SHP77 (cell line): ENCODE data around the gene SLC10A4.

Experiments
- DNase-seq, 2 experiments: peaks; one replicate each; lab custom pipeline; 2025; lab: John Stamatoyannopoulos, UW

The SLC10A4 gene

DNA sequence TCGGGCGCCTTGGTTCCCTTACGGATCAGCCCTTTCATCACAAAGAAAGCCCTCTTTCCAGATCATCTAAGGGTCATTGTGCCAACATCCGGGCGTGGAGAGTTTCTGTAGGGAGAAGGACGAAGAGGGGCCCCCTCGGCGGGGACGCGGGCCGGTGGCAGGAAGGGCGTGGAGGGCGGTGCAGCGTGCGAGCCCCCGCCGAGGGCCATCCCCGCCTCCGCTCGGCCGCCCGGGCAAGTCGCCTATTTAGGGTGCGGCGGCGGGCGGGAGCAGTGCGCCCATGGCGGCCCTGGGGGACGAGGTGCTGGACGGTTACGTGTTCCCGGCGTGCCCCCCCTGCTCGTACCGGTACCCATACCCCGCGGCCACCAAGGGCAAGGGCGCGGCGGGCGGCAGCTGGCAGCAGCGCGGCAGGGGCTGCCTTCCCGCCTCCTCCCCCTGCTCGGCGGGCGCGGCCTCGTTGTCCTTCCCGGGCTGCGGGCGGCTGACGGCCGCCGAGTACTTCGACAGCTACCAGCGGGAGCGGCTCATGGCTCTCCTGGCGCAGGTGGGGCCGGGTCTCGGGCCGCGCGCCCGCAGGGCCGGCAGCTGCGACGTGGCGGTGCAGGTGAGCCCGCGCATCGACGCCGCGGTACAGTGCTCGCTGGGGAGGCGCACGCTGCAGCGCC, 7.0 kb downstream of the SLC10A4 start, which contains the start of gene ZAR1:
Gene ZAR1 (plus strand): TSS at position 241 of the 668 bp plus-strand sequence. CDS start 40 bp downstream, at position 281.
- no peak for DNase-seq

DNA sequence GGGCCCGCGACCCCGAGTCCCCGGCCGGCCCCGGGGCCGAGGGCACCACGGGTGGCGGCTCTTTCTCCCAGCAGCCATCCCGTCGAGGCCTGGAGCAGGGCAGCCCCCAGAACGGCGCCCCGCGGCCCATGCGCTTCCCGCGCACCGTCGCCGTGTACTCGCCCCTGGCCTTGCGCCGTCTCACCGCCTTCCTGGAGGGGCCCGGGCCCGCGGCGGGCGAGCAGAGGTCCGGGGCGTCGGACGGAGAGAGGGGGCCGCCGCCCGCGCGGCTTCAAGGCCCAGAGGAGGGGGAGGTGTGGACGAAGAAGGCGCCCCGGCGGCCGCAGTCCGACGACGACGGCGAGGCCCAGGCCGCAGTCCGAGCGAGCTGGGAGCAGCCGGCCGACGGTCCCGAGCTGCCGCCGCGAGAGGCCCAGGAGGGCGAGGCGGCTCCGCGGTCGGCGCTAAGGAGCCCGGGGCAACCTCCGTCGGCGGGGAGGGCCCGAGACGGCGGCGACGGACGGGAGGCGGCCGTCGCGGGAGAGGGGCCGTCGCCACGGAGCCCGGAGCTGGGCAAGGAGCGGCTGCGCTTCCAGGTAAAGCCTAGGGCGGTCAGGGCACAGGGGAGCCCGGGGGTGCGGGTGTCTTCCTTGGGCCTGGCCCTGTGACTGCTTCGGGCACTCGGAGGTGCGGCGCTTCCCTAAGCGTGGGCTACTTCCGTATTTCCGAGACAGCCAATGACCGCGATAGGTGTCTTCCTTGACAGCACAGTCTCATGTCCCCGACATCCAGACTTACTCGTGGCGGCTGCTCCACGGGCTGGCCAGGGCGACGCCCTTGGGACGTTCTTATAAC, 7.8 kb downstream of the SLC10A4 start:
- no peak for DNase-seq

DNA sequence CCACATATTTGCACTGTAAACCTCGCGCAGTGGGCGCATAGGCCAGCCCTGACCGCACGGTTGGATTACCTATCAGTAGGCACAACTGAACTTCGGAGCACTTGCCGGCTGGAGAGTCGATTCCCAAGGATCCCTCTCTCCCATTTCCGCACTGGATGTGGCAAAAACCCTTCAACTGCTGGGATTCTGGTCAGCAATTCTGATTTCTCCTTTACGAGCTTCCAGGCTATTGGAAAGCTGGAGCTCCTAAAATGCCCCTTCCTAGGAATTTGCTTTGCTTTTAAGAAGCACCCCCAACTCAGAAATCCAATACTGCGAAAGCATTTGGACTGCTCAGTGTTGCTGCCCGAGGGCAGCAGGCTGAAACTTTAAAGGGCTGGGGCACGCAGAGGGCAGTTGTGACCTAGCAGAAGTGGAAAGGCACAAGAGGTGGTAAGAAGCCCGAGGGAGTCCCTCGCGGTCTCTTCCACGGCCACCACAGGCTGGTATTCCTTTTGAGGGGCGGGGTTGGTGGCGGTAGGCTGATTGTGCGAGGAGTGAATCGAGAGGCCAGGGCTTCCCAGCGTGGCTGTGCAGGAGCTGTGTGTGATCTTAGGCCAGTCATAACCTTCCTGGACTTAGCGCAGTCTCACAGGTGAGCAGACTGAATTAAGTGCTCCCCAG, 8.5 kb downstream of the SLC10A4 start:
- DNase-seq: no peak

GRCh38 chr4:48493452-48494100, 10.4 kb downstream of the SLC10A4 start:
- no peak for DNase-seq

- DNase-seq: no peak
Observed at GRCh38 chr4:48495941-48496340, 12.8 kb downstream of the SLC10A4 start.

DNA sequence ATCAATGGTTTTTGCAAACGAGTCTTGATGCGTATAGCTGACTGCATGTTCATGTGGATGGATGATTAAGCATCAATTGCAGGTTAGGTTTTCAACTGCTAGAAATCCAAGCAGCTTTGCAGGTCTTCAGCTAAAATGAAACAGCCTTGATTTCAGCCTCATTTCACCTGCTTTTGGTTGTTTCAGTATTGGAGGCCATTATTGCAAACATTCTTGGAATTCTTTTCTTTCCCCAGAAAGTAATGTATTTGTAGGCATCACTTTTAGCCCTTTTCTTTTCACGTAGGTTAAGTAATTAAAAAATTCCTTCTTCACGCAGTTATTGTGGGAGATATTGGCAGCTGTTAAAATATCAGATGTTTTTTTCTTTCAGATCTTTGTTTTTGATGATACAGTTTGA, 15.8 kb downstream of the SLC10A4 start:
- no peak for DNase-seq

DNA sequence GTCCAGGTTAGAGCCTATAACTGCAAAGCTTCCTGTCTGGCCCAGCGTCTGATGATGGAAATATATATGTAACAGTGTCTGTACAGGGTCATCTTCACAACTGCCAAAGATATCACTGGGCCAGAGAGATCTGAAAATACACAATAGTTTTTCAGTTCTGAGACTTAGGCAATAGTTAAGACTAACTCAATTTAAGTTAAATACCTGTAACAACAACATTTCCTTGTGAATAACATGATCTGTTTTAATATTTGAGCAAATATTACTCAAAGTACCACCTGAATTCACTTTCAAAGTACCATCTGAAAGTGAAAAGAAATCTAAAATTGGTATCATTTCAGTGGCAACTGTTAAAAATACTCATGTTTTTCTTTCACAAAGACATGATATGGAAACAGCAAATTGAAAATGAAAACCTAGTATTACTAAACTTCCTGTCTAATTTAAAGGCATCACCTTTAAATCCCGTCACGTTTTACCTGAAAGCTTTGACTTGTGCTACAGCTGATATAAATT, 16.5 kb downstream of the SLC10A4 start:
- DNase-seq: no peak

DNA sequence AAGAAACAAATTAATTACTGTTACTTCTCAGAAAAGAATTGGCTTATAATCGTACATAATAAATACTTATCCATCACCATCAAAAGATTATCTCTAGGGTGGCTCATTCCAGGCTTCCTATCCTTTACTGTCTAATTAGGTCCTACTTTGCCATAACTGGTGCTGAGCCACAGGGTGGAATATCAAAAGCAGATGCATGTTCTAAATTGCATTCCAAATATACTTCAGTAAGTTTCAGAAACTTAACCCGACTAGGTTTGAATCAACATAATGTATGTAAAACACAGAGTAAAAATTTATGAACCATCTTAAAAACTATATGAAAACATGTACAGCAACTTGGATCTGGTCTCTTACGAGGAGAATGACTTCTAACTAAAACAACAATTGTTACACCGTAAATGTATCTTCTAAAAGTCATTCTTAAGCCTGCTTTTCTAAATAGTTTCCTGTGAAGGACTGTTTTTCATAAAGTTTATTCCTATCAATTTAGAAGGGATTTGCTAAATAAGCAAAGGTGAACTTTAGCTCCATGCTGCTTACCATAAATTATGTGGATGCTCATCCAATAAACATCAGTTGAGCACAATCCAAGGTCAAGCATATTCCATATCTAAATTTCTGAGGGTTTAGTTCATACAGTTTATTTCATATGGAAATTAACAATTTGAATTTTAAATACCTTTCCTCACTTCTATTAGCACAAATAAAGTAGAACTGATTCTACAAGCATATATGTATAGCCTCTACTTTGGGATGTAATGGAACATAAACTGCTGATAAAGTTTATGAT, 20.3 kb downstream of the SLC10A4 start:
- no peak for DNase-seq

DNA sequence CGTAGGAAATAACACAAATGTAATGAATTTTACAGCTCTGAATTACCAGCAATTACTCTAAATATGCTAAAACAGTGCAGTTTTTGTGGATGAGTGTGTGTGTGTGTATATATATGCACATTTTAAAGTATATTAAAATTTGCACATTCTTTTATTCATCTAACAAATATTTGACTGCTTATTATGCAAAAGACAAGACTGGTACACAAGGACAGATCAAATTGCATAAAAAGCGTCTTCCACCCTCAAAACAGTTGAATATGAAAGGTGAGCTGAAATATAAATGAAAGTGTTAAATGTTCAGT, 20.8 kb downstream of the SLC10A4 start:
- DNase-seq: no peak

GRCh38 chr4:48504352-48504751, 21.2 kb downstream of the SLC10A4 start:
- no peak for DNase-seq

- DNase-seq: no peak
Observed at GRCh38 chr4:48506716-48507115, 23.6 kb downstream of the SLC10A4 start.

DNA sequence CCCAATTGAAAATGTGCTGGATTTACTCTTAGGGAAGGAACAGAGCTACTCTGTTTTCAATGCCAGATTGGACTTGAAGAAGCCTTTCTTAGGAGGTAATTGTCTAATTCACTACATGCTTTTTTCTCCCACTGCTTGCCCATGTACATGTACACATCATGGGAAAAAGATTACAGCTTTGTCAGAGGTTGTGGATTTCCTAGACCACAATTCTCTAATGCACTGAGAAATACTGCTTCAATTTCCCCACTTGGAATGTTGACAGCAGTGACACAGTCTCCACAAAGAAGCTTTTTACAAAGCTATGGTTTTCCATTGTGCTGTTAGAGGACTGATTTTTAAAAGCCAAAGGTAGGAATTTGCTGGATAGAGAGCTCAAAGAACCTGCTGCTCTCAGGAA, 26.4 kb downstream of the SLC10A4 start:
- no peak for DNase-seq

- no peak for DNase-seq
Observed at GRCh38 chr4:48518143-48518542, 35.0 kb downstream of the SLC10A4 start.

DNA sequence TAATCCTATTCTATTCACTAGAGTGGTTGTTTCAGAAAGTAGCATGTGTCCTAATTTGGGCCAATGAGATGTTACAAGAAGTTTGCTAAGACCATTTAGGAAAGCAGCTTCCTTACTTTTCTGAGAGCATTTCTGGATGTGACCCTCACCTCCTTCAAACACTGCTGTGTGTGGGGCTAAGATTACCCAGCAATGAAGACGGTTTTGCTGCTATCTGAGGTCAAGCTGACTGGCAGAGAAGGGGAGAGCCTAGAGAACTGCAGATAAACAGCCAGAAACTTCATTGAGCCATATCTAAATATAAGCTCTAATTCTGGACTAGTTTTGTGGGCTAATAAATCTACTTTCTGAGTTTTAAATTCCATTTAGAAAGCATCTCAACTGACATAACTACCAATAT, 43.3 kb downstream of the SLC10A4 start:
- DNase-seq: no peak

DNA sequence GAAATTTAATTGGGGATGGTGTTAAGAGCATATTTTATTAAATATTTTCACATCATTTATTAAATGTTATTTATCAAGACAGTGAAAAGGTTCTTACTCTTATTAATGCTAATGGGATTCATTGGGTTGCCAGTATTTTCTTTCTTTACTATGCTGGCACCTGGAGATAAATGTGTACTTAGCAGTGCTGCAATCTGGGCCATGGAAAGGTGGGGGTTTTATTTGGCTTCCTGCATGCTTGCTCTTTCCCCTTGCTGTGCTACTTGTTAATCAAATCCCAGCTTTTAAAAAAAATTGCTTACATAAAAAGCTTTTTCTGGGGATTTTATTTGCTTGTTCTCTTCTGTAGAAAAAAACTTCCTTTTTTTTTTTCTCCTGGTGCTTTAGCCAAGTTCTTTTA, 55.2 kb downstream of the SLC10A4 start:
- no peak for DNase-seq
